Measurements from ENCODE around the gene LIX1. TPM values are rescaled to one million over a fixed set of nuclear protein-coding genes. Genes with fewer than 3 reads are reported as not detected.
"Not testable (repeated sequence)": the region's sequence is repeated elsewhere in the genome, so short reads cannot be mapped to it uniquely, and the experiment has no call there.

LIX1 gene
- total RNA-seq (2022) (4.0 and 4.1 TPM in 2 replicates), Bru-seq, nascent RNA (percentile 40 among the genes with signal in this experiment), BruChase-seq, experiment 1, labeled RNA remaining after a 2-hour chase (percentile 36 among the genes with signal in this experiment), BruChase-seq, experiment 2, labeled RNA remaining after a 6-hour chase (percentile 49 among the genes with signal in this experiment)
- long read RNA-seq, full-length matches to known transcripts = 15 of 17 reads
- long read RNA-seq, partial matches to known transcripts = 2 of 17 reads
- long read RNA-seq, other reads (novel, unspliced or antisense) = 0 of 17 reads

DNA sequence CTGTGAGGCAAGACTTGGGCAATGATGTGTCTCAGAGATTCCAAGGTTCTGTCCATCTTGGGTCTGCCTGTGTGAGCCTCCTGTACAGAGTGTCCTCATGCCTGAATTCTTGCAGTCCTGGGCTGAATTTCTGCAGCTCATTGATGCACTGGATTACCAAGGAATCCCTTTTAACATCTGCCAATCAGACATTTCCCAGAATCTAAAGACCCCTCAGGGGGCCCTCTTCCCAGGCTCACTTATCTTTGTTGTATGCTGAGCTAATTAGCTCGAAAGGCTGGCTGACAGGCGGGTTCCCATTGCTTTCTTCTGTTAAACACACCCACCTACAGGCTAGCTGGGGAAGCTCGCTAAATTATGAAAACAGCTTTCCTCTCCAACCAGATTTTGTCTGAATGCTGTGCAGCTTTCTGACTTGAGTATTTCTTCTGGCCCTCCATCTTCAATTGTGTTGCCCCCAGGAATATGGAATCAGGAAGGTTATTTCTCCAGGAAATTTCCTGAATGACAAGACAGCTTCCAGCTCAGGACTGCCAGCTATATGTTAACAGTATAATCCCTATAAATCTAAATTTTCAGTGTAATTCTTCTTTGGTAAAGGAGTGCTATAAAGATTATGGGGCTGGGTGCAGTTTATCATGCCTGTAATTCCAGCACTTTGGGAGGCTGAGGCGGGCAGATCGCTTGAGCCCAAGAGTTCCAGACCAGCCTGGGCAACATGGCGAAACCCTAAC lies at the start of gene LIX1:
Gene LIX1 (minus strand): TSS at position 91 of the 734 bp plus-strand sequence. CDS start 35 bp downstream, at position 56.
- no peaks in the 10 kb centered on the region for H3K9me3 Mint-ChIP-seq (ENCODE audit: unreplicated experiment)
- peak within 1 kb of the TSS; percentile 29 for H3K27ac Mint-ChIP-seq (ENCODE audit: unreplicated experiment)
- peaks cover 16% of the 10 kb centered on the region for H3K4me1 Mint-ChIP-seq (ENCODE audit: low read depth, unreplicated experiment)
- no peaks in the 10 kb centered on the region for H3K27me3 ChIP-seq (replicated peaks; ENCODE audit: control insufficient read depth, insufficient read depth, low read length)
- ChIA-PET POLR2A (interaction anchor here (1.0 kb wide), 1 partner anchor 145 kb away, joined by 4 read pairs; no protein-coding TSS in a partner anchor), CTCF (interaction anchor here (0.6 to 3.2 kb wide), 23 partner anchors 8 to 397 kb away, joined by 3 to 90 read pairs (median 4); partner anchors contain the start of gene ERAP2)
- peak; percentile 63 to 66 for DNase-seq
- no peaks in the 10 kb centered on the region for H3K36me3 Mint-ChIP-seq (ENCODE audit: insufficient read depth, unreplicated experiment)
- peaks cover 12% of the 10 kb centered on the region for H3K4me1 ChIP-seq
- H3K27me3 Mint-ChIP-seq (ENCODE audit: insufficient read depth, unreplicated experiment) = no peaks in the 10 kb centered on the region
- no peaks in the 10 kb centered on the region for H3K9me3 ChIP-seq
- intact Hi-C loops (cut with micrococcal nuclease; ENCODE audit: unreplicated experiment) = loop anchor here (1.0 to 5.0 kb wide), 9 partner anchors 31 to 390 kb away; partner anchors contain the start of gene LNPEP
- no TSS peak for BruUV-seq (replicated peaks)
- TF ChIP-seq, protein P1, sequence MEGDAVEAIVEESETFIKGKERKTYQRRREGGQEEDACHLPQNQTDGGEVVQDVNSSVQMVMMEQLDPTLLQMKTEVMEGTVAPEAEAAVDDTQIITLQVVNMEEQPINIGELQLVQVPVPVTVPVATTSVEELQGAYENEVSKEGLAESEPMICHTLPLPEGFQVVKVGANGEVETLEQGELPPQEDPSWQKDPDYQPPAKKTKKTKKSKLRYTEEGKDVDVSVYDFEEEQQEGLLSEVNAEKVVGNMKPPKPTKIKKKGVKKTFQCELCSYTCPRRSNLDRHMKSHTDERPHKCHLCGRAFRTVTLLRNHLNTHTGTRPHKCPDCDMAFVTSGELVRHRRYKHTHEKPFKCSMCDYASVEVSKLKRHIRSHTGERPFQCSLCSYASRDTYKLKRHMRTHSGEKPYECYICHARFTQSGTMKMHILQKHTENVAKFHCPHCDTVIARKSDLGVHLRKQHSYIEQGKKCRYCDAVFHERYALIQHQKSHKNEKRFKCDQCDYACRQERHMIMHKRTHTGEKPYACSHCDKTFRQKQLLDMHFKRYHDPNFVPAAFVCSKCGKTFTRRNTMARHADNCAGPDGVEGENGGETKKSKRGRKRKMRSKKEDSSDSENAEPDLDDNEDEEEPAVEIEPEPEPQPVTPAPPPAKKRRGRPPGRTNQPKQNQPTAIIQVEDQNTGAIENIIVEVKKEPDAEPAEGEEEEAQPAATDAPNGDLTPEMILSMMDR (IDR thresholded peaks at IDR 0.05; ENCODE audit: insufficient read depth in 1 of 2, low read depth in 1 of 2, low read length in 1 of 2, severe bottlenecking in 1 of 2, unreplicated experiment in 1 of 2) = peak; percentile 69 to 76
- no peak within 1 kb of the TSS for H3K4me3 ChIP-seq (ENCODE audit: low read depth, low read length)
- peak within 1 kb of the TSS; percentile 63 for H3K4me3 Mint-ChIP-seq (ENCODE audit: unreplicated experiment)
- no peaks in the 10 kb centered on the region for H3K36me3 ChIP-seq (ENCODE audit: control insufficient read depth, insufficient read depth, low read length)

DNA sequence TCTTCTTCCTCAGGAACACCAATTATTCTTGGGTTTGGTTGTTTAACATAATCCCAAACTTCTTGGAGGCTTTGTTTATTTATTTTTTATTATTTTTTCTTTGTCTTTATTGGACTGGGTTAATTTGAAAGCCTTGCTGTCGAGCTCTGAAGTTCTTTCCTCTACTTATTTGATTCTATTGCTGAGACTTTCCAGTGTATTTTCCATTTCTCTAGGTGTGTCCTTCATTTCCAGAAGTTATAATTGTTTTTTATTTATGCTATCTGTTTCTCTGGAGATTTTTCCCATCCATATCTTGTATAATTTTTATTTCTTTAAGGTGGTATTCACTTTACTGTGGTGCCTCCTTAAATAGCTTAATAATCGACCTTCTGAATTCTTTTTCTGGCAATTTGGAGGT lies 49.5 kb upstream of the LIX1 start:
- Histone ChIP-seq H3K4me1 (peaks cover 5% of the 10 kb centered on the region; the same call in 1 of the 2 replicates), H3K9me3 (no peaks in the 10 kb centered on the region), H3K36me3 (ENCODE audit: control insufficient read depth, insufficient read depth, low read length) (no peaks in the 10 kb centered on the region), H3K27me3 (replicated peaks; ENCODE audit: control insufficient read depth, insufficient read depth, low read length) (no peaks in the 10 kb centered on the region), H3K4me3 (ENCODE audit: low read depth, low read length) (no peak overlapping the region)
- ChIA-PET POLR2A (no interaction called here), CTCF (interaction anchor here (1.0 kb wide), 1 partner anchor 40 kb away, joined by 5 read pairs; no protein-coding TSS in a partner anchor)
- no peak for DNase-seq
- no peaks in the 10 kb centered on the region for H3K27me3 Mint-ChIP-seq (ENCODE audit: insufficient read depth, unreplicated experiment)
- H3K4me1 Mint-ChIP-seq (ENCODE audit: low read depth, unreplicated experiment) = no peaks in the 10 kb centered on the region
- H3K9me3 Mint-ChIP-seq (ENCODE audit: unreplicated experiment) = peaks cover 19% of the 10 kb centered on the region
- TF ChIP-seq, protein P1 (IDR thresholded peaks at IDR 0.05; ENCODE audit: insufficient read depth in 1 of 2, low read depth in 1 of 2, low read length in 1 of 2, severe bottlenecking in 1 of 2, unreplicated experiment in 1 of 2) = no peak
- intact Hi-C loops (cut with micrococcal nuclease; ENCODE audit: unreplicated experiment) = no loop called here
- BruUV-seq (replicated peaks) = no TSS peak
- H3K4me3 Mint-ChIP-seq (ENCODE audit: unreplicated experiment) = no peak overlapping the region
- no peaks in the 10 kb centered on the region for H3K36me3 Mint-ChIP-seq (ENCODE audit: insufficient read depth, unreplicated experiment)
- H3K27ac Mint-ChIP-seq (ENCODE audit: unreplicated experiment) = no peak overlapping the region

DNA sequence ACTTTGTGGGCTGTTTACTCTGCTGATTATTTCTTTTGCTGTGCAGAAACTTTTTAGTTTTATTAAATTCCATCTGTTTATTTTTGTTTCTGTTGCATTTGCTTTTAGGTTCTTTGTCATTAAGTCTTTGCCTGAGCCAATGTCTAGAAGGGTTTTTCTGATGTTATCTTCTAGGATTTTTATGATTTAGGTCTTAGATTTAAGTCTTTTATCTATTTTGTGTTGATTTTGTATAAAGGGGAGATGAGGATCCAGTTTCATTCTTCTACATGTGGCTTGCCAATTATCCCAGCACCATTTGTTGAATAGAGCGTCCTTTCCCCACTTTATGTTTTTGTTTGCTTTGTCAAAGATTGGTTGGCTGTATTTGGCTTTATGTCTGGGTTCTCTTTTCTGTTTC lies 47.1 kb upstream of the LIX1 start:
- CTCF ChIA-PET; H3K4me3 ChIP-seq (ENCODE audit: low read depth, low read length); POLR2A ChIA-PET; H3K36me3 ChIP-seq (ENCODE audit: control insufficient read depth, insufficient read depth, low read length); H3K27ac Mint-ChIP-seq (ENCODE audit: unreplicated experiment); DNase-seq; H3K27me3 Mint-ChIP-seq (ENCODE audit: insufficient read depth, unreplicated experiment); H3K4me3 Mint-ChIP-seq (ENCODE audit: unreplicated experiment); H3K36me3 Mint-ChIP-seq (ENCODE audit: insufficient read depth, unreplicated experiment); intact Hi-C loops (cut with micrococcal nuclease; ENCODE audit: unreplicated experiment); H3K9me3 ChIP-seq; BruUV-seq (replicated peaks); H3K27me3 ChIP-seq (replicated peaks; ENCODE audit: control insufficient read depth, insufficient read depth, low read length); H3K4me1 Mint-ChIP-seq (ENCODE audit: low read depth, unreplicated experiment): not testable (repeated sequence)
- peaks cover 19% of the 10 kb centered on the region for H3K9me3 Mint-ChIP-seq (ENCODE audit: unreplicated experiment)
- H3K4me1 ChIP-seq = peaks cover 14% of the 10 kb centered on the region; the same call in 1 of the 2 replicates

Data from Caco-2 (cell line).